Measurements from ENCODE around the gene CMKLR1.

Gene CMKLR1

GRCh38 chr12:108332791-108333382, 6.2 kb downstream of the CMKLR1 start:
- no peak for TF ChIP-seq CTCF (IDR thresholded peaks at IDR 0.05)

- no peak for TF ChIP-seq CTCF (IDR thresholded peaks at IDR 0.05)
Measured at GRCh38 chr12:108328420-108328819, 10.7 kb downstream of the CMKLR1 start.

GRCh38 chr12:108327621-108328344, 11.3 kb downstream of the CMKLR1 start:
- TF ChIP-seq CTCF (IDR thresholded peaks at IDR 0.05): no peak

GRCh38 chr12:108326254-108326750, 12.8 kb downstream of the CMKLR1 start:
- TF ChIP-seq CTCF (IDR thresholded peaks at IDR 0.05): no peak

GRCh38 chr12:108325549-108325948, 13.6 kb downstream of the CMKLR1 start:
- TF ChIP-seq CTCF (IDR thresholded peaks at IDR 0.05): no peak

GRCh38 chr12:108325018-108325358, 14.1 kb downstream of the CMKLR1 start:
- TF ChIP-seq CTCF (IDR thresholded peaks at IDR 0.05): no peak

- TF ChIP-seq CTCF (IDR thresholded peaks at IDR 0.05): no peak
Measured at GRCh38 chr12:108324351-108325017, 14.6 kb downstream of the CMKLR1 start.

Measured in LNCAP (cell line).